22Rv1 (cell line): Measurements from ENCODE around the gene AAGAB.

Source experiments
- H3K27ac ChIP-seq: fragments of 450-650 bp; 2 replicates; pipeline ENCODE4 v1.5.1; 2017
- ZFX ChIP-seq: fragments of 450-650 bp; IDR thresholded peaks from 2 replicates; pipeline ENCODE4 v1.6.1; 2017; ENCODE audit warnings: antibody characterized with exemption, borderline replicate concordance
- TF ChIP-seq, protein P1 (sequence below): fragments of 450-650 bp; IDR thresholded peaks from 2 replicates; pipeline ENCODE4 v1.5.1; 2017; ENCODE audit warnings: mild to moderate bottlenecking

AAGAB gene

DNA sequence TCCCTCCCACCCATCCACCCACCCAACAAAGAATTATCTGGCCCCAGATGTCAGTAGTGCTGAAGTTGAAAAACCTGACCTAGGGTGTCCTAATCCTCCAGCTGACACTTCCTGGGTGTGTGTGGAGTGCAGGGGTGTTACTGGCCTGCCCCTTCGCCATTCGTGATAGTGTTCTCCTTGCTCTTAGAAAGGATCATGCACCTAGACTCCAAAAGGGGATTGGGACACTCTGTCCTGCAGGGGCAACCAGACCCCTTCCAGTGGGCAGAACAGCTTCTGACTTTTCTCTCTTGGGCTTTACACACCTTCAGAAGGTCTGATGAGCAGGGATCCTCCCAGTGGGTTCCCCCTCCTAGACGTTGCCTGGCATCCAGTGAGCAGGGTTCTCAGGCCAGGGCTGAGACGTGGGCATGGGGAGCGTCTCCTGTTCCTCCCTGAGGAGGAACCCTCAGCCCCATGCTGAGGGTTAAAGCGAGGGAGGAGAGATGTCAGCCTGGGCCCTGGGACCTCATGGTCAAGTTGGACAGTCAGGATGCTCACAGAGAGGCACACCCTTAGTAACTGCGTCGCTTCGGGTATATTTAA, 75.0 kb downstream of the AAGAB start:
- TF ChIP-seq, protein P1, sequence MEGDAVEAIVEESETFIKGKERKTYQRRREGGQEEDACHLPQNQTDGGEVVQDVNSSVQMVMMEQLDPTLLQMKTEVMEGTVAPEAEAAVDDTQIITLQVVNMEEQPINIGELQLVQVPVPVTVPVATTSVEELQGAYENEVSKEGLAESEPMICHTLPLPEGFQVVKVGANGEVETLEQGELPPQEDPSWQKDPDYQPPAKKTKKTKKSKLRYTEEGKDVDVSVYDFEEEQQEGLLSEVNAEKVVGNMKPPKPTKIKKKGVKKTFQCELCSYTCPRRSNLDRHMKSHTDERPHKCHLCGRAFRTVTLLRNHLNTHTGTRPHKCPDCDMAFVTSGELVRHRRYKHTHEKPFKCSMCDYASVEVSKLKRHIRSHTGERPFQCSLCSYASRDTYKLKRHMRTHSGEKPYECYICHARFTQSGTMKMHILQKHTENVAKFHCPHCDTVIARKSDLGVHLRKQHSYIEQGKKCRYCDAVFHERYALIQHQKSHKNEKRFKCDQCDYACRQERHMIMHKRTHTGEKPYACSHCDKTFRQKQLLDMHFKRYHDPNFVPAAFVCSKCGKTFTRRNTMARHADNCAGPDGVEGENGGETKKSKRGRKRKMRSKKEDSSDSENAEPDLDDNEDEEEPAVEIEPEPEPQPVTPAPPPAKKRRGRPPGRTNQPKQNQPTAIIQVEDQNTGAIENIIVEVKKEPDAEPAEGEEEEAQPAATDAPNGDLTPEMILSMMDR, result no peak
- no peak for TF ChIP-seq ZFX
- no peak overlapping the region for H3K27ac ChIP-seq

DNA sequence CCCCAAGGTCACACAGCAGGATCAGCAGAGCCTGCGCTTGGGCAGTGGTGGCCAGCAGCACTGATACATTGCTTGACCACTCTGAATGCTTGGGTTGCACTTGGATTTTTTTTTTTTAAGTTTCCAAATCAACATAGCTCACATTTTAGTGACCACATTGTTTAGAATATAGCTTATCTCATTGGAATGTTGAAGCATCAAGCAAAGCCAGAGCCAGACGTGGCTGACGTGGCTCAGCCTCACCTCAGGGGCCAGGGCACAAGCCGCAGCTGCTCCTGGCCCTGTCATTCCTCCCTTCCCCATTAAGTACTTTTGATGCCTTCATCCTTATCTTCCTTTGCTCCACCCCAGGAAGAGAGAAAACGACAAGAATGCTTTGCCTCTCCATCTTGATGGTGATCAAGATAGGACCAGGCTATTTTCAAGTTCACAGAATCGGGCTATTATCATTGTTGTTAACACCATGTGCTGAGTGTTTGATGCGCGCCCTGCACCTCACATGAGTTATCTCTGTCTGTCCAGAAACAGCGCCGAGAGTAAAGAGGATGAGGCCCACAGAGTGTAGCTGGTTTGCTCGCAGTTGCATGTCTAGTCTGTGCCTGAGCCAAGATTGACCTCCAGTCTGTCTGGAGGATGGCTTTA, 75.8 kb downstream of the AAGAB start:
- no peak overlapping the region for H3K27ac ChIP-seq

DNA sequence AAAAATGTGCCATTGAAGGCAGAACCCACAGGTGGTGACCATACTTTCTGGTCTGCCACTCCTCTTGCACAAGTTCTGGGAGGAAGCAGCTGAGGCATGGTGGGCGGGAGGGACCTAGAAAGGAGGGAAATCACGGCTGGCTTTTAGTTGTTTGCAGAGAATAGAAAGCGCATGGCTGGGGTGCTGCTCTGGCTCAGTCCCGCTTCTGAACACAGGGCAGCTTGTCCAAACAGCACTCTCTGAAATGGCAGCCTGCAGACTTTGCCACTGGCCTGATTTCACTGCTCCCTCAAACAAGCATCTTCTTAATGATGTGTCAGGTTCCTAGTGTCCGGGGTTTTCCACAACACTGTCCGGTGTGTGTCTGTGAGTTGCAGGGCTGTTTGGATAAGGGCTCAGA, 76.7 kb downstream of the AAGAB start:
- no peak for TF ChIP-seq ZFX
- TF ChIP-seq, protein P1, result no peak
- no peak overlapping the region for H3K27ac ChIP-seq

More for the DNA sequence above, 75.8 kb downstream of the AAGAB start:
- TF ChIP-seq, protein P1, result no peak
- no peak for TF ChIP-seq ZFX

DNA sequence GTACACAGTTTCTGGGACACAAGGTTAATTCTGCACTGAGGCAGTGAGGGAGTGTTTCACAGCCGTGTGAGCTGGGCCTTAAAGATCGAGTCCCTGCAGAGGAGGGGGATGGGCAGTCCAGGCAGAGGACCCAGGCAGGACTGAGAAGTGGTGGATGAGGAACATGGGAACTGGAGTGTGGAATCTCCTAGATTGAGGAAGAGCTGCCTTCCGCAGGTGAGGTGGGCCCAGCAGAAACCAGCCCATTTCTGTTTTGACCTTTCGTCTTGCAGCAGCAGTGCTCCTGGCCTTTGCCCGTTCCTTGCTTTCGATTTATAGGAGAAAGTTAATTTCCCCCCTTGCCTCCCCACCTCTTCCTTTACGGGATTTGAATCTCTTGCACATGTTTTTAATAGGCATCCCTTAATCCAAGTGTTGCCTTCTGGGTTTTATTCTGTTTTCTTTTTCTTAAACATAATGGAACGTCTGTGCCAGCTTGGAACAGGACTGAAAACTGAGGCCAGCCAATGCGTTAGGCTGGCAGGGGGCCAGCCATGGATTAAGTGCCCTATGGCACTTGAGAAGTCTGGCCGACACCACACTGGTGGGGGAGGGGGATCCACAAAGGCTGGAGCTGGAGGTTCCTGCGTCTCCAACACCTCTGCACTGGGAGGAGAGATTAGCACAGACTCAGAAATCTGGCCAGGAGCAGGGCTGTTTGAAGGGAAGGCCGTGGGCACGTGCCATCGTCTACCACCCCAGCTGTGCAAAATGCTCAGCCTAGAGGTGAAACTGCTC, 78.1 kb downstream of the AAGAB start:
- no peak overlapping the region for H3K27ac ChIP-seq
- TF ChIP-seq, protein P1, result no peak
- no peak for TF ChIP-seq ZFX

DNA sequence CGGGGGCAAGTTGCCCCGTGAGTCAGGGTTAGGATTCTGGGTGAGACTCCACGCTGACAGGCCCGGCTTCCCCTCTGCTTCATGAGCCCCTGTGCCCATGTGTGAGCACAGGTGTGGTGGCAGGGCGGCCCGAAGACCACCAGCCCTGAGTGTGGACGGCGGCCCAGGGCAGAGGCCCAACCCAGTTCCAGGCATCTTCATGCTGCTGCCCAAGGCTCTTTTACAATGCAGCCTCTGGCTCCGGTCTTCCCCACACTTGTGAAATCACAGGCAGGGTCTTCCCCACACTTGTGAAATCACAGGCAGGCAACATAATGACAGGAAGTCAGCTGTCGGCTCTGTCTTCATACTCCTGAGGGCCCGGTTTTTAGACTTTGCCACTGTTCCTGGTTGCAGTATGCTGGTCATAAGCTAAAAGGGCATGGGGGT, 78.8 kb downstream of the AAGAB start:
- TF ChIP-seq ZFX, result no peak
- TF ChIP-seq, protein P1, result no peak
- no peak overlapping the region for H3K27ac ChIP-seq

DNA sequence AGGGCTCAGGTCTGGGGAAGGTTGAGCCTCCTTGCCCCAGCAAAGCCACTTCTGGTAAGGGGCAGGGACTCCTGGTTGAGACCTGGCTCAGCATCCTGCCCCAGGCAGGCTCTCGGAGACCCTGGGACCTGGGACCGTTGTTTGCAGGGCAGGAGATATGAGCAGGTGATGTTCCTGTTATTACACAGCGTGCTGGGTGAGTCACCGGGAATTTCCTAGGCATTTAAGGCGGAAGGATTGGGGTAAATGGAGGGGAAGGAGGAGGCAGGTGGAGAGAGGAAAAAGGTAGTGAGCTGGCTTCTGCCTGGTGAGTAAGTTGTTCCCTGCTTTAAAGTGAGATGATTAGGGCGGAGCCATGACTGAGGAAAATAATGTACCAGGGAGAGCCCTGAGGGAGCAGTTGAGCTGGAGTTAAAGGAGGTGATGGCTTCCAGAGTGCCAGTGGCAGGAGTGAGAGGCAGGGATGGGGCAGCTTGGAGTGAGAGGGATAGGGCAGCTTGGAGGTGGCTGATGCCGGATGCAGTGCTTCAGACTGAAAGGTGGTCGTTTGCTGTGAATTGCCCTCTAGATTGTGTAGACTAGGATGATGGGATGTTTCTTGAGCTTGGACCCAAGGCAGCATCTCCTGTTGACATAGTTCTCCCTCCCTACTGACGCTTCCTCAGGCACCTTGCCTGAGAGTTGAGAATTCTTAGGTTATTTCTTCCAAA, 79.4 kb downstream of the AAGAB start:
- TF ChIP-seq ZFX, result no peak
- TF ChIP-seq, protein P1, result no peak
- no peak overlapping the region for H3K27ac ChIP-seq

DNA sequence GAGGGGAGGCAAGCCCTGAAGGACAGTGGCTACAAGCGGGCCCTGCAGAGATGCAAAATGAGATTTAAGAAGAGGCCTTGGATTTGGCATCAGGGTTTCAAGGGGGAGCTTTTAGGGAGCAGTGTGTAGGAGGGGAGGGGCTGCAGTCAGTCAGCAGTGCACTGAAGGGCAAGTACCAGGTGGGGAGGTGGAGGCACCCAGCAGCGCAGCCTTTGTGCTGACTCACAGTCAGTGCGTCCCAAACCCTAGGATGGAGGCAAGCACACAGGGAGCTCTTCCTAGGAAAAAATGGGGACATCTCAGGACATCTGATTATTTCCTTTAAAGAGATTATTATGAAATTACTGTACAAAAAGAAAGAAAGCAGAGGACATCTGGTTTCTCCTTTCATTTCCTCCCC, 80.0 kb downstream of the AAGAB start:
- no peak overlapping the region for H3K27ac ChIP-seq
- TF ChIP-seq, protein P1, result no peak
- TF ChIP-seq ZFX, result no peak
